Activated CD8-positive, alpha-beta memory T cell treated with anti-CD3 and anti-CD28 coated beads for 24 hours (primary cell): ENCODE measurements around the gene EXOG.
"Not testable (repeated sequence)": the region's sequence is repeated elsewhere in the genome, so short reads cannot be mapped to it uniquely, and the experiment has no call there.

ENCODE experiments used
- DNase-seq: peaks from one replicate; pipeline ENCODE4 v3.0.0-alpha.2; 2020

The EXOG gene

DNA sequence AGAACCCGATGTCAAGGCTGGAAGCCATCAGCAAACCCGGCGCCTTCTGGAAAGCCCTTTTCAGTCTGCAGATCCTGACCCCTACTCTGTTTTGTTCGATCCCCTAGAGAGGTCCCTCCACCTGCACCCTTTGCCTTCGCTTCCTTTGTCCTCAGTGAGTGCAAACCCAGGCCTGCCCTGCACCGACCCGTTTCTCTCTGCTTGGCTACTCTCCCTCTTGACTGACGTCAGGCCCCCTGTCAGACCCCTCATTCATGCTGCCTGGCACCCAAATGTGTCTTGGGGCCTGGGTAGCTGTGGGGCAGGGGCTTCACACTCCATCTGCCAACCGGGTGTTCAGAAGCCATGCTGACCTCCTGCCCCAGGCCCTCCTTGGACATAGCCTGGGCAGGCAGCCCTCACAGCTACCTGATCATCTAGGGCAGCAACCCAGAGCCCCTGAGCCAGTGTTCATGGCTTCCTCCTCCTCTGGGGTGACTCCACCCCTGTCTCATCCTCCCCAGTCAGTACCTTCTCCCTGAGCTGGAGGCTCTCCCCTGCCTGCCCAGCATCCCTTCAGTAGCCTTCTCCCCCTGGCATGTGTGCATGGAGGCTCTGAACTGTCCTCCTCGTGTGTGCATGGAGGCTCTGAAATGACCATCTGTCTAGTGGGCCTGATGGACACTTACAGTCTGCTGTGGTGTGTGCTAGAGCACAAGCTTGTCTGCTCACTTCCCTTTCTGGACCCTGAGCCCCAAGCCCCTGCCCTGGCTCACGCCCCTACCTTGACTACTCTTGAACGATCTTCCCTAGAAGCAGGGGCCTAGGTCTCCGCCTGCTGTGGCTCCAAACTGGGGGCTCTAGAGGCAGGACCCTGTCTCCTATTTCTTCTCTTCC, 69.4 kb downstream of the EXOG start:
- no peak for DNase-seq

DNA sequence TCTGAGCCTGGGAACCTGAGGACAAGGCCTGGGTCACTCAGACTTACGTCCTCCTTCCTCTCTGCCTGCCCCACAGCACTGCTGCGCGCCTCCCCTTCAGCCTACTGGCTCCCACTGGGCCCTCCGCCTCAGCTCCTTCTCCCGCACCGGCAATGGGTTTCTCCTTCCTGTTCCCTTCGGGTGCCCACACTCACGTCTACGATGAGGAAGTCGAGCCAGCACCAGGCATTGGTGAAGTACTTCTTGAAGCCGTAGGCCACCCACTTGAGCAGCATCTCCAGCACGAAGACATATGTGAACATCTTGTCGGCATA, 70.0 kb downstream of the EXOG start:
- no peak for DNase-seq

DNA sequence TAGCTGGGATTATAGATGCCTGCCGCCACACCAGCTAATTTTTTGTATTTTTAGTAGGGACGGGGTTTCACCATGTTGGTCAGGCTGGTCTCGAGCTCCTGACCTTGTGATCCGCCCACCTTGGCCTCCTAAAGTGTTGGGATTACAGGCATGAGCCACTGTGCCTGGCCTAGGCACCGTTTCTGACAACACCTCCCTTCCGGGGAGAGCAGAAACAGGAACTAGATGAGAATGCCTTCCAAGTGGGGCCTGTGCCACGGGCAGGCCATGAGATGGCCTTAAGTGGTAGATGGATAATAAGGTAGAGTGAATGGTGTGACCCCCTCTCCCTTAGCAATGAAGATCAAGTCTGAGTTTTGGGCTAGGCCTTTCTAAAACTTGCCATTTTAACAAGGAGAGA, 70.7 kb downstream of the EXOG start:
- not testable (repeated sequence) for DNase-seq

DNA sequence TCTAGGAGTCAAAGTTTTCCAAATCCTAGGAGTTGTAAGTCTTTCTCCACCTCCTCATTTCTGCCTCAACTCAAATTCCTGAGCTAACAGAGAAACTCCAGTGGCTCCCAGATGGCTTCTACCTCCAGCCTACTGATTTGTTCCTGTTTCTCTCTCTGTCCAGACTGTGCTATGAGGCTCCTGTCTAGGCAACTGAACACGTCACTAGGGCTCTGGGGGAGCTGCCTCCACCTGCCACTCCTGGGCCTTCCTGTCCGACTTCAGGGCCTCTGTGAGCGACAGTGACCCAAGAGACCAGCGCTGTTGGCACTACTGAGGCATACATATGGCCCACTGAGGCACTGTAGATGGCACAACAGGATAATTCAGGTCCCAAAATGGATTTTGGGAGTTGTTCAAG, 71.4 kb downstream of the EXOG start:
- DNase-seq, result no peak

DNA sequence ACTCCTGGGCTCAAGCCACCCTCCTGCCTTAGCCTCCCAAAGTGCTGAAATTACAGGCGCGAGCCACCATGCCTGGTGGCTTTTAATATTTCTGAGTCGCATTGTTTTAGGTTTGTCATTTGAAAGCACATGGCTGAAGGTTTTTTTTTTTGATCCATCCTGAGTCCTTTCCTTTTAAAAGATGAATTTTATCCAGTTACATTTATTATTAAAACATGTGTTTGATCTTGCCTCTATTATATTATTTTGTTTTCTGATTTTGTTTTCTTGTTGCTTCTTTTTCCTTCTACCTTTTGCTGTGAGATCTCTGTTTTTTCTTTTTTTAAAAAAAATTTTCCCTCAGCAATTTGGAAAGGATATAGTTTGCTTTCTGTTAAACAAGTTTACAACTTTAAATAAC, 77.0 kb downstream of the EXOG start:
- DNase-seq, result no peak

DNA sequence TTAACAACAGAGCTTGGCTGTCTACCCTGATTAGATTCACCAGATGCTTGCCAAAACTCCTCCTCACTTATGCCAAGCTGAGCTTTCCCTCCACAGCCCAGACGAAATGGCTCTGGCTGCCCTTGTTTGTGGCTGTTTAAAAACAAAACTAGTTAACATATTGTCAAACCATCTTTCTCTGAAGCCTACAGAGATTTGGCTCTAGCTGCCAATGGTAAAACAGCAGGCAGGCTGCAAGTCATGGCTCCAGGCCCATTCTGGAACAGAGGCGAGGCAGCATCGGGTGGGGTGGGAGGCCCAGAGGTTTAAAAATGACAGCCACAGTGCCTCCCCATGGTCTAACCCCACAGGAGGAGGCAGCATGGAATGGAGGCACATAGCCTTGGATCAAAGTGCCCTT, 77.4 kb downstream of the EXOG start:
- peak; percentile 11 for DNase-seq

DNA sequence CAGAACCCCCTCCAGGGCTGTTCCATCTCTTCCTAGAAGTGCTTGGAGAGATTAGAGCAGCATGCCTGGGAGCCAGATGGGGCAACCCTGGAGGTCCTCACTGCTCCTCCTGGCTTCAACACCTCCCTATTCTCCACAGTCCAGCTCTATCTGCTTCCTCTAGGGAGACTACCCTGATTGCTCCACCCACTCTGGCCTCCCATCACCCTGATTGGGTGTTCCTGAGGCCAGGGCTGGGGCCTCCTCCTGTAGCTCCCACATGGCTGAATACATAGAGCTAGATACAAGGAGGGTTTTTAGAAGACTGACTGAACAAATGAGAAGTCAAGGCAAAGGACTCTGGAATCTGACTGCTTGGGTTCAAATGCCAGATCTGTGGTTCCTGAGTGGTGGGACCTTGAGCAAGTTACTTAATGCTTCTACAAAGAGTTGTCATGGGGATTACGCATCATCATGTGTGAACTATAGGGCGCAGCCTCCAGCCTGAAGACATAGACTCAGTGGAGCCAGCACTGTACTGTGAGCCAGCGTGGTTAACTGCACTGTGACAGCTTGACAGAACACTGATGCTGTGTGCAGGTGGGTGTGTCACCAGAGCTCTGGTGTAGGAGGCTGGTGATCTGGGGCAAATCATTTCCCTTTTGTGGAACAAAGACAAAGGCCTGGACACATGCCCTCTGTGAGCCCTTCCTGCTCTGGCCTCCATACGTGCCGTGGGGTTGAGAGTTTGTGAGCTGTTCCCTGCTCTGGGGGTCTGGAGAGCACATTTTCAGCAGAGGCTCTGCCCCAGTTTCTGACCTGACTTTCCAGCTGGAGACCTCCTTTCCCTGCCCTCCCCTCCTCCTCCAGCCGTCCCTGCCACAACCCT, 78.5 kb downstream of the EXOG start:
- DNase-seq, result peak; percentile 38

DNA sequence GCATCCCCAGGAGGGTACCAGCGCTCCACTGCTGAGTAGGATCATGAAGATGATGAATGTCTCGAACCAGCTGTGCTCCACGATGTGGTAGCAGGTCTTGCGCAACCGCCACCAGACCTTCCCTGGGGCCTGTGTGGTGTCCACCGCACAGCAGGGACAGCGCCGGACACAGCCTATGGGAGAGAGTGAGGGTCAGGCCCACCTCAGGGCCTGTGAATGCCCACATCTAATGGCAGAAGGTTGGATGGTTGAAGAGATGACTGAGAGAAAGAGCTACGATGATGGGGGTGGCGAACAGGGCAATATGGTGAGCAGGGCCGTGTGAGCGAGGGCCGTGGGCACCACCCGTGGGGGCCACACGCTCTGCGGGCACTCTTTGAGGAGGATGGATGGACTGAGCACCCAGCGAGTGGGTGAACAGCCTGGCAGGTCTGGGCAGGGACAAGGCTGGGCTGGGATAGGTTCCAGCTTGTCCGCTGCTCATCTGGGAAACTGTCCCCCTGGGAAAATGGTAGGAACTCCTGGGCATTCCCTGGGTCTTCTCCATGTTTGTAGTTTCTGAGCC, 79.2 kb downstream of the EXOG start:
- peak; percentile 30 for DNase-seq
